Spinal cord (tissue), 10 donors: ENCODE data around the gene ANO6. TPM values are rescaled to one million over a fixed set of nuclear protein-coding genes. Genes with fewer than 3 reads are reported as not detected.
A peak's percentile ranks its signal among the peaks of the same experiment; 100 is the strongest.

Experiments used
- DNase-seq, 6 donors: peaks; one replicate each; pipeline versions ENCODE4 v3.0.0 to v3.0.0-alpha.2; 2013 to 2015; ENCODE audit warnings: low spot score in 6 of 6, low read depth in 4 of 6
- H3K27ac ChIP-seq: one replicate; pipeline ENCODE4 v1.5.1; 2013; ENCODE audit warnings: low read depth, low read length, control low read depth
- H3K27me3 ChIP-seq: one replicate; pipeline ENCODE4 v1.6.1; 2013; ENCODE audit warnings: low read length; ENCODE audit not compliant: control insufficient read depth, insufficient read depth
- H3K36me3 ChIP-seq: one replicate; pipeline ENCODE4 v1.6.1; 2013; ENCODE audit warnings: low read length; ENCODE audit not compliant: control insufficient read depth, insufficient read depth
- H3K4me1 ChIP-seq: one replicate; pipeline ENCODE4 v1.6.1; 2013; ENCODE audit warnings: low read length; ENCODE audit not compliant: control insufficient read depth, insufficient read depth
- H3K4me3 ChIP-seq: one replicate; pipeline ENCODE4 v1.5.1; 2013; ENCODE audit warnings: low read depth, low read length, control low read depth
- H3K9me3 ChIP-seq: one replicate; pipeline ENCODE4 v1.6.1; 2013; ENCODE audit warnings: low read length; ENCODE audit not compliant: control insufficient read depth, insufficient read depth
- WGBS: methylation state at CpG from one replicate; pipeline ENCODE4 v1.1.5; 2013; ENCODE audit warnings: missing lambda C conversion rate; ENCODE audit not compliant: insufficient coverage; 5-methylcytosine and 5-hydroxymethylcytosine counted together
- polyA plus RNA-seq, 2 donors: library from polyadenylated mRNA; unstranded; fragments of 120-200 nt; gene quantifications; one replicate each; pipeline ENCODE4 v1.2.1, GENCODE V29; 2013; ENCODE audit not compliant: insufficient read length in 2 of 2
- total RNA-seq, 2 donors: library from RNA; depleted of rRNA in 1 of 2; stranded (reverse); fragments of 120-200 nt in 1 of 2; fragments of >200 nt in 1 of 2; gene quantifications; one replicate each; pipeline versions ENCODE4 v1.2.3 to v1.2.4, GENCODE V29; 2013 to 2014
- donor health status: healthy.

Gene ANO6
- total and polyA plus RNA-seq, 4 donors, result 21.6 to 105 (median 42.9) TPM

DNA sequence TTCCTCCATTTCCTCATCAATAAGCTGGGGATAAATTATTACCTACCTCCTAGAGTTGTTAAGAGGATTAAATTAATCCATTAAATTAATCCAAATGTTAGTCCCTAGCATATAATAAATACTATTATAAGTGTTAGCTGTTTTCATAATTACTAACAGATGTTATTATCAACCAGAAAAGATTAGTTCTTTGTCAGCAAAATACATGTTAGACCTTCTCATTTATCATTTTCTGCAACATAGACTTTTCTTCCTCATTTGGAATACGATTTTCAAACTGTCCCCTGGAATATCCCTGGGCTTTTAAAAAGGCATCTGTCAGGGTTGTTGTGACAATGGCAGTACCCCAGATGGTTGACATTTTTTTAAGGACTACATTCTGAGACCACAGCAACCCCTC is 133.1 kb downstream of the ANO6 start:
- no peaks in the 10 kb centered on the region for H3K4me1 ChIP-seq
- no CpG with 5 or more reads among the region's 1 CpG for WGBS

DNA sequence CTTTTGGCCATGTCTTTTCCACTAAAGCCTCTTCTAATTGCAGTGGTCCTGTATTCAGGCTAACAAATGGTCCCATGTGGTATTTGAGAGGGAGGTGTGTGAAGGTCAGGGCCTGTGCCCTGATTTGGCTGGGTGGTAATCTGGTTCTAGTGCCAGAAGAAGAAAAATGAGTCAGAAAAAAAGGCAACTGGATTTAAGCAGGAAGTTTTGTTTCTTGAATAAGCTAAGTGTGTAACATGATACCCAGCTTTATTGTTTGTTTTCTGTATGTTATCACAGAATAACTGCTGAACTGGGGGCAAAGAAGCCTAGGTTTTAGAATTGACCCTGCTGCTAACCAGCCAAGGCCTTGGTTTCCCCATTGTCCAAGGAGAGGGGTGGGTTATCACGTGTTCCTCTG is 134.0 kb downstream of the ANO6 start:
- WGBS, result no CpG with 5 or more reads among the region's 1 CpG
- no peak overlapping the region for H3K4me3 ChIP-seq
- DNase-seq, result no peak
- H3K27me3 ChIP-seq, result no peaks in the 10 kb centered on the region
- H3K4me1 ChIP-seq, result no peaks in the 10 kb centered on the region
- no peaks in the 10 kb centered on the region for H3K9me3 ChIP-seq
- H3K36me3 ChIP-seq, result peaks cover 2% of the 10 kb centered on the region
- no peak overlapping the region for H3K27ac ChIP-seq

More for the DNA sequence above, 133.1 kb downstream of the ANO6 start:
- Histone ChIP-seq H3K27me3 (no peaks in the 10 kb centered on the region), H3K36me3 (peaks cover 2% of the 10 kb centered on the region), H3K27ac (no peak overlapping the region), H3K4me3 (no peak overlapping the region), H3K9me3 (no peaks in the 10 kb centered on the region)
- no peak for DNase-seq

GRCh38 chr12:45350861-45351260 is 135.0 kb downstream of the ANO6 start:
- Histone ChIP-seq H3K4me3 (no peak overlapping the region), H3K27ac (no peak overlapping the region), H3K36me3 (peaks cover 2% of the 10 kb centered on the region), H3K27me3 (no peaks in the 10 kb centered on the region), H3K9me3 (no peaks in the 10 kb centered on the region), H3K4me1 (no peaks in the 10 kb centered on the region)
- WGBS, result no CpG with 5 or more reads among the region's 3 CpGs
- DNase-seq, result no peak

GRCh38 chr12:45351921-45352670 is 136.2 kb downstream of the ANO6 start:
- 100% methylated on average over 1 of the region's 10 CpGs for WGBS
- no peaks in the 10 kb centered on the region for H3K4me1 ChIP-seq
- peaks cover 2% of the 10 kb centered on the region for H3K36me3 ChIP-seq
- no peaks in the 10 kb centered on the region for H3K9me3 ChIP-seq
- no peak overlapping the region for H3K27ac ChIP-seq
- H3K27me3 ChIP-seq, result no peaks in the 10 kb centered on the region
- no peak overlapping the region for H3K4me3 ChIP-seq
- DNase-seq, result no peak

DNA sequence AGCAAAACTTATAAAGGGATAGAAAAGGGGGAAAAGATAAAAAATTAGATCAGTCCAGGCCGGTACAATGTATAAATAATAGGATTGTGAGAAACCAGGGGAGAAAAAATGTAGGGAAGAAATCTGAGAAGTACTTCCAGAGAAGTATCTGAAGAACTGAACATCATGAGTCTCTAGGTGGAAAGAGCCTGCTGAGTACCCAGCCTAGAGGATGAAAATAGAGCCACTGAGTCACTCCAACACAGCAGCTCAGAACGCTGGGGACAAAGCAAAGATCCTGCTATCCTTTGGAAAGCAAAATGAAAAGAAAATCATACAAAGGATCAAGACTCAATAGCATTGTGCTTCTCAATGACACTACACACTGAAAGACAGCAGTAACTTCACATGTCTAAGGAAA is 138.0 kb downstream of the ANO6 start:
- H3K27ac ChIP-seq, result no peak overlapping the region
- peaks cover 2% of the 10 kb centered on the region for H3K36me3 ChIP-seq
- no peak for DNase-seq
- H3K4me1 ChIP-seq, result no peaks in the 10 kb centered on the region
- 100% methylated on average over 1 of the region's 2 CpGs for WGBS
- no peak overlapping the region for H3K4me3 ChIP-seq
- H3K27me3 ChIP-seq, result no peaks in the 10 kb centered on the region
- H3K9me3 ChIP-seq, result no peaks in the 10 kb centered on the region

- DNase-seq, result no peak
- H3K27me3 ChIP-seq, result no peaks in the 10 kb centered on the region
- no peak overlapping the region for H3K4me3 ChIP-seq
- H3K4me1 ChIP-seq, result no peaks in the 10 kb centered on the region
- H3K36me3 ChIP-seq, result peaks cover 2% of the 10 kb centered on the region
- no peak overlapping the region for H3K27ac ChIP-seq
- H3K9me3 ChIP-seq, result no peaks in the 10 kb centered on the region
Measured at GRCh38 chr12:45354399-45354798, 138.5 kb downstream of the ANO6 start.

GRCh38 chr12:45355730-45356129 is 139.8 kb downstream of the ANO6 start:
- no peaks in the 10 kb centered on the region for H3K36me3 ChIP-seq
- H3K27ac ChIP-seq, result peak overlapping the region; percentile 3
- H3K27me3 ChIP-seq, result no peaks in the 10 kb centered on the region
- DNase-seq, result no peak
- 93% methylated on average over 3 of the region's 3 CpGs for WGBS
- no peak overlapping the region for H3K4me3 ChIP-seq
- no peaks in the 10 kb centered on the region for H3K4me1 ChIP-seq
- H3K9me3 ChIP-seq, result no peaks in the 10 kb centered on the region

DNA sequence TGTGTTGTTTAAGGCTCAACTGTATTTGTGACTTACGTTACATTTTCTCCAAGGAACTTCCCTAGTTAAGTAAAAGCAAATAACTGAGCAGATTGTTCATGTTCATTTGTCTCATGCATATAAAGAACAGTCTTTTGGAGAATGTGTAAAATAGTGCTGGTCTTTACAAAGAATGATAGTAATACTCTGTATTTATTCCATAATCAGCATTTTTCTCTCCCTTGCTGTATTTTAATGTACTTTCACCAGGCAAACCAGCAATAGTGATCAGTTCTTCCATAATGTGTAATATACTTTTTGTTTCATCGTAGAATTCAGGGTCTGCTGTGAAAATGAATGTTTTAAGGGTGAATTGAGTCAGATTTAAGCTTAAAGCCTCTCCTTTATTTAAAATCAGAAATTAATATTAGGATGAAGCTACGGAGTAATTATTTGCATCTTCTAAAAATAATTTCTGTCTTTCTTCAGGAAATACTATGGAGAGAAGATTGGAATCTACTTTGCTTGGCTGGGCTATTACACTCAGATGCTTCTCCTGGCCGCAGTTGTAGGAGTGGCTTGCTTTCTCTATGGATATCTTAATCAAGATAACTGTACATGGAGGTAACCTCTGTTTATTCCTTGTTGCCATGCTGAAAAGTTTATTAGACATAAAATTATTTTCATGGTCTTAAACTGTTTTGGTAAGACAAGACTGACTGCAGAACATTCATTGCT is 141.1 kb downstream of the ANO6 start:
- Histone ChIP-seq H3K27me3 (no peaks in the 10 kb centered on the region), H3K4me1 (no peaks in the 10 kb centered on the region), H3K27ac (no peak overlapping the region), H3K4me3 (no peak overlapping the region), H3K36me3 (no peaks in the 10 kb centered on the region), H3K9me3 (no peaks in the 10 kb centered on the region)
- 80% methylated on average over 1 of the region's 4 CpGs for WGBS
- DNase-seq, result peak in 1 of 6 donors; percentile 3

- H3K27ac ChIP-seq, result no peak overlapping the region
- WGBS, result 73% methylated on average over 2 of the region's 4 CpGs
- DNase-seq, result peak in 3 of 6 donors; percentile 6 to 53 (median 51)
Measured at GRCh38 chr12:45357539-45358417, 141.9 kb downstream of the ANO6 start.

More at GRCh38 chr12:45357539-45358417, 141.9 kb downstream of the ANO6 start:
- Histone ChIP-seq H3K4me1 (no peaks in the 10 kb centered on the region), H3K9me3 (no peaks in the 10 kb centered on the region), H3K4me3 (no peak overlapping the region), H3K27me3 (no peaks in the 10 kb centered on the region), H3K36me3 (no peaks in the 10 kb centered on the region)
